IPS-NIHi7 (cell line): ENCODE data around the gene BCOR.

Source experiments
- DNase-seq: peaks from one replicate; pipeline ENCODE4 v3.0.0; 2012; ENCODE audit warnings: mixed read lengths; ENCODE audit errors: extremely low spot score

The BCOR gene

DNA sequence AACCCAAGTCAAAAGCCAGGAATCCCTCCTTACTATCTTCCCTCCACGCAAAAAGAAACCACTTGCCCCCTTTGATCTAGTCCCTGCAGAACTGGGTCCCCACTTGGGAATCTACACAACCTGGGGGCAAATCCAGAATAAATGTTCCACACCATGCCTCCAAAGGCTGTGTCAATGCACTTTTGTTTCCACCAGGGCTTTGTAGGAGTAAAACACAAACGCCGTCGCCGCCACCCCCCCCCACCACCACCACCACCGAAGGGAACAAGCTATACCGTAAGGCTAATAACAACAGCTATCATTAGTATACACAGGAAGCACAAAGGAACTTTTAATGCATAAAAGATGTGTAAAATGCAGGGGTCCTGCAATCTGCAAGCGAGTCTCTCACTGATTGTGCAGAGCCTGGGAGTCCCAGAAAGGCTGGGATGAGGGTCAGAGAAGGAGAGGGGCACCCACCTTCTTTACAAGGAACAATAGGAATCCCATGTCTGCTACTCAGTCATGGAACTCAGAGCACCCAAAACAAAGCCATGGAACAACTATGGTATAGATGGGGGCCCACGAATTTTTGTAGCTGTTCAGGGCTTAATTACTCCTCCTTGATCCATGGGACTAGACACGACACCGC, 13.2 kb downstream of the BCOR start:
- DNase-seq, result no peak

DNA sequence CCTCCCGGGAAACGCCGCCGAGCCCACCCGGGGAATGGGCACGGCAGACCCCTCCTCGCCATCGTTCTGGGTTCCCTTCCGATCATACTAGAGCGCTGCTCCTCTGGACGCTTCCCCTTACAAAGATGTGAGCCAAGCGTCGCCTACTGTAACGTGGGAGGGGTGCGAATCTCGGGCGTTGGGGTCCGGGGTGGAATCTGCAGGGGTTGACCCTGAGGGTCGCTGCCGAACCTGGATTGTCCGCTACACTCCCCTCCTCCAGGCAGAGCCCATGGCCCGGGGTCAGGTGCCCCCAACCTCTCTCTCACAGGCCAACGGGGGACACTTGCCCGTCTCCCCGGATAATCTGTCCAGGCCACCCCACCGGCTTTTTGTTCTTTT, 13.8 kb downstream of the BCOR start:
- no peak for DNase-seq

DNA sequence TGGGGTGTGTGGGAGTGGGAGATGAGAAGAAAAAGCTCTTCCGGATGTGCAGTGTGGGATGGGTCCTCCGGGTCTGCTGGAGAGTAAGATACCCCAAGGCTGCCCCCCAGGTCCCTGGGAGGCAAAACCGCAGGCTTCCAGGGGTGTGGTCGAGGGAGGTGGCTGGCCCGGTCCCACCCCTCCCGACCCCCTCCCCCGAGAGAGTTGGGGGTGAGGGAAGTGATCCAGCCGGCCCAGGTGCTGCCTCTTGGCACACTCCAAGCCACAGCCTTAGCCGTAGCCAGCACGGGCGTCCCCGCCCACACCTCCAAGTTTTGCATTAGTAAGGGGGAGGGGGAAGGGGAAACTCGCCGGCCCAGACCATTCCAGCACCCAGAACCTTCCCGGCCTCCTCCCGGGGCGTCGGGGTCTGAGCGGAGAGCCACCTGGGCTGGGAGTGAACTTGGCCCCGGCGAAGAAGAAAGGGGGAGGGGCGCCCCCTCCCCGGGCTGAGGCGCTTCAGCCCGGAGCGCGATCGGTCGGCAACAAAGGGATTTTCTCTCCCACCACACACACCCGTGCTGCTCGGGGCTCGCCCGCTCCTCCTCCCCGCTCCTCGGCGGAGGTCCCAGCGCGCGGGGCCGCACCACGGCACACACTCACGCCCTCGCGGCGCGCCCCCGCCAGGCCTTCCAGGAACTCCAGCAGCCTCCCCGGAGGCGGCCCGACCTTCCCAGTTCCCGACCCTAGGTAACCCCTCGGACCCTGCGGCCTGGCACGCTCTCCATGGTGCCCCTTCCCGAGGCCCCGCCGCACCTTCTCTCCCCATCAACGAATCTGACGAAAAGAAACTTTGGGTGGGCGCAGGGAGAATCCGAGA, 14.4 kb downstream of the BCOR start:
- DNase-seq, result no peak

DNA sequence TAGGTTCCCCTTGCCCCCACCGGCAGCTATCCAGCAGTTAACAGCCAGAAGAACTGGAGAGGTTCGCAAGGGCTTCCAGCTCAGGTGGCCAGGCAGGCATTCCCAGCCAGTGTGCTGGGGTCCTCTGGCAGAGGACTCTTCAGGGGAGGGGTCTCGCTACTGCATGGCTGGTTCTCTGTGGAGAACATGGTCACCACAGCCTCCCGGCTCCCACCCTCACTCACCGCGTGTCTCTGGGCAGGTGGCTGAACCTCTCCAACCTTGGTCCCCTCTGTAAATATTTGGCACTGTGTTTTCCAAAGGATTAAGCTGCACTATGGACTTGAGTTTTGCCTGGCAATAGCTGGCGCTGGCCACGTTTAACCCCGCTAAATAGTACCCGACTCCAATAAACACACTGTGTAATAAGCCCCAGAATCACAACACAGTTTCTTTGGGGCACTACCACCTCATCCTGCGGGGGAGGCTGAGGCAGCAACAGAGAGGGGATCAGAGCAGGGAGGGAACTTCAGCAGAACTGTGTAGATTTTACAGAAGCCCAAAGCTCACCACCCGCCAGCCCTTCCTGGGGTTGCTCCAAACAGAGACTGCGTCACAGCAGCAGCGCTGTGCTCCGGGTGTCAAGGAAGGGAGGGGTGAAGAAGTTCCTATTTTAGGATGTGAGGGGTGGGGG, 15.2 kb downstream of the BCOR start:
- no peak for DNase-seq

- no peak for DNase-seq
Observed at GRCh38 chrX:40081679-40082068, 16.1 kb downstream of the BCOR start.

- DNase-seq, result no peak
Observed at GRCh38 chrX:40080894-40081678, 16.7 kb downstream of the BCOR start.

GRCh38 chrX:40079572-40079971, 18.2 kb downstream of the BCOR start:
- no peak for DNase-seq

DNA sequence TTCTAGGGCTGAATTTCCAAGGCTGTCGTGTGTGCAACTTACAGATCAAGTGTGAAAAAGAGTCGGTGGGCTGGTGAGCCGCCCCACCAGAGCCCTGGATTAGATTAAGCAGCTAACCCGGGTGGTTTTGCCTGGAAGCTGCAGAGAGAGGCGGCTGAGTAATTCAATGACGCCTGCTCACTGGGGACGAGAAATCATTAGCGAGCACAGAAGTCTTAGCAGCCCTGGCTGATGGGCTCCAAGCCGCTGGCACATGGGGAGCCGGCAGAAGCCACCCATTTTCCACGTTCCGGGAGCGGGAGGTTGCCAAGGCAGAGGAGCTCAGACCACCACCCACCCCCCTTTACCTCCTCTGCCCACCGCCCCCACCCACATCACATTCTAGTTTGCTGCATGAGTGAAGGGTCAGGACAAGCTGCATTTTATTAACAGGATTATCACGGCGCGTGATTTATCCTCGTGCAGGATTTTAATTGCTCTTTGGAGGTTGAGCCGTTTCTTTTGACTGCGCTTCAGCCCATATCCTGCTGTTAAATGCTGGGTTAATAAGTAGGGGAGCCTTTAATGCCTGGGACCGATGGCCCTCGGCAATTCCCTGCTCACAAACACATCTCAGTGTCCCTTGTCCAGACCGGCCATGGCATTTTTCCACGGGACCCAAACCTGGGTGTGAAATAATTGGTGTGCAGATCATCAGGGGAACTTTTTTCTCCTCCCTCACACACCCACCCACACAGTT, 19.1 kb downstream of the BCOR start:
- no peak for DNase-seq

GRCh38 chrX:40077906-40078305, 19.9 kb downstream of the BCOR start:
- no peak for DNase-seq

GRCh38 chrX:40076750-40077575, 20.8 kb downstream of the BCOR start:
- DNase-seq, result no peak

DNA sequence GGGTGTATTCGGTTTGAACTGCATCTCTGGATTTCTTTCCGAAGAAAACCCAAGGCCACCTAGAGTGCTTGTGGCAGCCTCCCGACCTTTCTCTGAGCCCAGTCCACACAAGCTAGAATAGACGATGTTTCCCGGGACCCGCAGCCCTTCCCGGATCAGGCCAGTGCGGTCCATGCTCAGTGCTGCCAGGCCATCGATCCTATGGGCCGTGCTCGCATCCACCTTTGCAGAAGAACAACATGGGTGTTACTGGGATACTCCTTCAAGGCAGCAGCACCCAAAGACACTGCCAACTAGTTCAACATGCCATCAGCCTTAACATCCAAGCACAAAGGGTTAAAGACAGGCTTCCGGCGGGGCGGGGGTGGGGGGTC, 22.8 kb downstream of the BCOR start:
- DNase-seq, result no peak

- no peak for DNase-seq
Observed at GRCh38 chrX:40074080-40074958, 23.4 kb downstream of the BCOR start.

- DNase-seq, result no peak
Observed at GRCh38 chrX:40073439-40074054, 24.2 kb downstream of the BCOR start.

DNA sequence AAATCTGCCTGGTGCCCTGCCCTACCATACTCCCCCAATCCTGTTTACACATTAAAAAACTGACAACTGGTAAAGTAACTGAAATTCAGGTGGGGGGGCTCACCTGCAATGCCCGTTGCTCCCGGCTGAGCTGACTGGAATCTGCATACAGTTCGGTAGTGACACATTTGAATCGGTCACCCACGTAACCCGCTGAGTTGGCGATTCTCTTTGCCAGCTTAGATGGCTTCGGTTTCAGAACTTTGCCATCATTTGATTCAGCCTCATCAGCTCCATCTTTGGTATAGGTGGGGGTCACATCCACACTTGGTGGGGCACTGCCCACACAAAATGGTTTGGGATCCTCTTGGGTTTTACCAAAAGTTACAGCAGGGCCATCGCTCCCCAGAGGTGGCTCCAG, 25.5 kb downstream of the BCOR start:
- no peak for DNase-seq

DNA sequence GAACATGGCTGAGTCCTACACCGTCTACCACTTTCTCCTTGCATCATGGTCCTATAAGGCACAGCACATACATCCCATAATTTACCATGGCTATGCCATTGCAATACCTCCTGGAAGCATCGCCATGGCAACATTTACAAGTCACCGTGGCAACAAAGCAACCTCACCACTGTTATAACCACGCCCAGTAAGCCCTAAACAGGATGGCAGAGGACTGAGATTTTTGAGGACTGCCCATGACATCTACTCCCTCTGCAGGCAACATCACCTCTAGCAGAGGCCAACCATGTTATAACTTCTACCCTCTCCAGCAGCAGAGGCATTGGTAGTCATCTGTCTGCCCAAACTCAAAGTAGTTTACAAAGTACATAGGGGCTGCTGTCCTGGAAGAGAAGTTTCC, 29.7 kb downstream of the BCOR start:
- DNase-seq, result no peak

GRCh38 chrX:40066700-40067099, 31.1 kb downstream of the BCOR start:
- DNase-seq, result no peak

DNA sequence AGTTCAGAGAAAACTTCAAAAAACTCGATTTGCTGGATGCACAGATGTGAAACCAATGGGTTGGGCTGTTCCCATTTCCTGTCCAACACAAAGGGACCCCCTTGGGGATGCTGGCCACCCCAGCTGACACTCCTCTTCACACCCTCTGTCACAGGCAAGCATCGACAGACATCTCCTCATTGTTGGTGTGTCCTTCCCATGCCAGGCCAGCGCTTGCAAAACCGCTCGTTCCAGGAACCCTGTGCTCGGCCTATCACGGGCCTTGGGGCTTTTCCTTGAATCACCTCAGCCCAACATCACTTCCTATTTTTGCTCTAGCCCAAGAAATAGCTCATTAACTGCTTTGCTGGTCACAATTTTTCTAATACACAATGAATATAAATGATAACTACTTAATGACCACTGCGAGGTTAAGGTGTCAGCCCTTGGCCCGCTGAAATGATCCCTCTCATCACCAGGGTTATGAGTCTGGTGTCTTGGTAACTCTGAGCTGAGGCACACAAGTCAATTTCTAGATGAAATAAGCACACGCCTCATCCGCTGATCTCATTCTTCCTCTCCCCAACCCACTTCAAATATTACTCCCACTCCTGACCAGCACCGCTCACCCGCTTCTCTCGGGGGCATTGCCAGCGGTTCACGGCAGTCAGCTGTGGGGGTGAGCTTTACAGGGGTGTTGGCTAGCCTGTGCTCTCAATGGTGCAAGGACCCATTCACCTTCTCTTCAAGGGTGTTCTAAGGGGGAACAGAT, 32.3 kb downstream of the BCOR start:
- no peak for DNase-seq

DNA sequence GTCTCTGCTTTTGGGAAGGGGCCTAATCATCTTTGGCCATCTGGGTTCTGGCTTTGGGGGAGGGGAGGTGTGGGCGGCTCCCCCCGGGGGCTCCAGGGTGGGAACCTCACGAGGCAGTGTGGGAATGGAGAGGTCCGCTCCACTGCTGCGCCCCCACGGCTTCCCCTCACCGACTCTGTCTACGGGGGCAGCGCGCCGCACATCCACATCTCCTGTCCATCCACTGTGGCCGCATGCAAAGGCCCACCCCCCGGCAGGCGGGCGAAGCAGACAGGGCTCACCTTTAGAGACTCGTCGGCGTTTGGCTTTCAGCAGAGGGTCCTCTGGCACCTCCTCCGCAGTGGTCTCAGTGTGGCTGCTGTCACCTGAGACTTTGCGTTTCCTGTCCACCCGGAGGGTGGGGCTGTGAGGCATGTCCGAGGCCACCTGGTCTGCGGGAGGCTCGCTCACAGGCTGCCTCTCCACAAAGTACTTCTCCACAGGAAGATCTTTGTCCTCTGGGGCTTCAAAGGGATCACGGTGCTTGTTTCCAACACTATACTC, 33.6 kb downstream of the BCOR start:
- no peak for DNase-seq
